IPS-18c (cell line): Measurements from ENCODE around the gene ZNF487.
"Not testable (repeated sequence)": the region's sequence is repeated elsewhere in the genome, so short reads cannot be mapped to it uniquely, and the experiment has no call there.

ENCODE experiments used
- H3K4me3 ChIP-seq: 2 replicates; pipeline ENCODE4 v1.7.0; 2013; ENCODE audit warnings: low read depth, mild to moderate bottlenecking, low read length, moderate library complexity; ENCODE audit not compliant: insufficient read depth
- H3K9me3 ChIP-seq: one replicate; pipeline ENCODE4 v1.6.1; 2013; ENCODE audit warnings: mild to moderate bottlenecking, low read length, moderate library complexity; ENCODE audit not compliant: control insufficient read depth, insufficient read depth

ZNF487 gene

DNA sequence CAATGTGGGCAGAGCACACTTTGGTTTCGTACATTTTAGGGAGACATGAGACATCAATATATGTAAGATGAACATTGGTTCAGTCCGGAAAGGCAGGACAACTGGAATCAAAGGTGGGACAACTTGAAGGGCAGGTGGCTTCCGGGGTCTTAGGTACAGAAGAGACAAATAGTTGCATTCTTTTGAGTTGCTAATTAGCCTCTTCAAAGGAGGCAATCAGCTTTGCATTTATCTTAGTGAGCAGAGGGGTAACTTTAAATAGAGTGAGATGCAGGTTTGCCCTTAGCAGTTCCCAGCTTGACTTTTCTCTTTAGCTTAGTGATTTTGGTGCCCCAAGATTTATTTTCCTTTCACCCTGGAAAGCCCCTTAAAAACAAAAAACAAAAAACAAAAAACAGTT is 21.3 kb downstream of the ZNF487 start:
- no peaks in the 10 kb centered on the region for H3K9me3 ChIP-seq
- no peak overlapping the region for H3K4me3 ChIP-seq

DNA sequence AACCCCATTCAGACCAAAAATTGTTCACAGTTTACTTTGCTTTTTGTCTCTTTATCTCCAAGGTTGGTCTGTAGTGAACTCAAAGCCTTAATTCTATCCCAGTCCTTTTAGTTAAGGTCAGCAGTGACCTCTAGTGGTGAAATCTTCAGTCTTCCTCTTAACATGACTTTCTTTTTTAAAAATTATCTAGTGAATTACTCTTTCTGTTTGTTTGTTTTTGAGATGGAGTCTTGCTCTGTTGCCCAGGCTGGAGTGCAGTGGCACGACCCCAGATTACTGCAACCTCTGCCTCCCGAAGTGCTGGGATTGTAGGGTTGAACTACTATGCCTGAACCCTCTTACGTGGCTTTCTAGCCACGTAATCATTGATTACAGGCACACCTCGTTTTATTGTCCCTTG is 25.0 kb downstream of the ZNF487 start:
- no peak overlapping the region for H3K4me3 ChIP-seq
- no peaks in the 10 kb centered on the region for H3K9me3 ChIP-seq

DNA sequence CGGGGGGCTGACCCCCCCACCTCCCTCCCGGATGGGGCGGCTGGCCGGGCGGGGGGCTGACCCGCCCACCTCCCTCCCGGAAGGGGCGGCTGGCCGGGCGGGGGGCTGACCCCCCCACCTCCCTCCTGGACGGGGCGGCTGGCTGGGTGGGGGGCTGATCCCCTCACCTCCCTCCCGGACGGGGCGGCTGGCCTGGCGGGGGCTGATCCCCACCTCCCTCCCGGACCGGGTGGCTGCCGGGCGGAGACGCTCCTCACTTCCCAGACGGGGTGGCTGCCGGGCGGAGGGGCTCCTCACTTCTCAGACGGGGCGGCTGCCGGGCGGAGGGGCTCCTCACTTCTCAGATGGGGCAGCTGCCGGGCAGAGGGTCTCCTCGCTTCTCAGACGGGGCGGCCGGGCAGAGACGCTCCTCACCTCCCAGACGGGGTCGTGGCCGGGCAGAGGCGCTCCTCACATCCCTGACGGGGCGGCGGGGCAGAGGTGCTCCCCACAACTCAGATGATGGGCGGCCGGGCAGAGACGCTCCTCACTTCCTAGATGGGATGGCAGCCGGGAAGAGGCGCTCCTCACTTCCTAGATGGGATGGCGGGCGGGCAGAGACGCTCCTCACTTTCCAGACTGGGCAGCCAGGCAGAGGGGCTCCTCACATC is 28.3 kb downstream of the ZNF487 start:
- H3K4me3 ChIP-seq, H3K9me3 ChIP-seq: not testable (repeated sequence)

DNA sequence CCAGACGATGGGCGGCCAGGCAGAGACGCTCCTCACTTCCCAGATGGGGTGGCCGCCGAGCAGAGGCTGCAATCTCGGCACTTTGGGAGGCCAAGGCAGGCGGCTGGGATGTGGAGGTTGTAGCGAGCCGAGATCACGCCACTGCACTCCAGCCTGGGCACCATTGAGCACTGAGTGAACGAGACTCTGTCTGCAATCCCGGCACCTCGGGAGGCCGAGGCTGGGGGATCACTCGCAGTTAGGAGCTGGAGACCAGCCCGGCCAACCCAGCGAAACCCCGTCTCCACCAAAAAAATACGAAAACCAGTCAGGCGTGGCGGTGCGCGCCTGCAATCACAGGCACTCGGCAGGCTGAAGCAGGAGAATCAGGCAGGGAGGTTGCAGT is 28.8 kb downstream of the ZNF487 start:
- not testable (repeated sequence) for H3K4me3 ChIP-seq, H3K9me3 ChIP-seq

DNA sequence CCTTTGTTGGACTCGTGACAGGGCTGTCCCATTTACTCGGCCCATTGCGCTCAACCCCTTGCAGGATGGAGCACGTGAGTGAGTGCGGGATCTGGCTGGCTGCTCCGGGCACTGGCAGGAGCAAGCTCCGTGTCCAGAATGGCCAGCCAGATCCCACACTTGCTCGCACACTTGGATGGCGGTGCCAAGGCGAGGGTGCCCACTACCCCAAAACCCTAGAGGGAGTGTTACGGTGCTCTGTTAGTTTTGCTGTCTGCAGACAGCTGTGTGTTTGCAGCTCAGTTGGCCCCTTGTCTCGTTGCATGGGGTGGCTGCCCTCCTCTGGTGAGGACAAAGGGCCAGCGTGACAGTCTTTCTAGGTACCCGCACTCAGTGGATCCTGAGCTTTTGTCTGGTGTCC is 34.2 kb downstream of the ZNF487 start:
- no peak overlapping the region for H3K4me3 ChIP-seq
- H3K9me3 ChIP-seq: no peaks in the 10 kb centered on the region

DNA sequence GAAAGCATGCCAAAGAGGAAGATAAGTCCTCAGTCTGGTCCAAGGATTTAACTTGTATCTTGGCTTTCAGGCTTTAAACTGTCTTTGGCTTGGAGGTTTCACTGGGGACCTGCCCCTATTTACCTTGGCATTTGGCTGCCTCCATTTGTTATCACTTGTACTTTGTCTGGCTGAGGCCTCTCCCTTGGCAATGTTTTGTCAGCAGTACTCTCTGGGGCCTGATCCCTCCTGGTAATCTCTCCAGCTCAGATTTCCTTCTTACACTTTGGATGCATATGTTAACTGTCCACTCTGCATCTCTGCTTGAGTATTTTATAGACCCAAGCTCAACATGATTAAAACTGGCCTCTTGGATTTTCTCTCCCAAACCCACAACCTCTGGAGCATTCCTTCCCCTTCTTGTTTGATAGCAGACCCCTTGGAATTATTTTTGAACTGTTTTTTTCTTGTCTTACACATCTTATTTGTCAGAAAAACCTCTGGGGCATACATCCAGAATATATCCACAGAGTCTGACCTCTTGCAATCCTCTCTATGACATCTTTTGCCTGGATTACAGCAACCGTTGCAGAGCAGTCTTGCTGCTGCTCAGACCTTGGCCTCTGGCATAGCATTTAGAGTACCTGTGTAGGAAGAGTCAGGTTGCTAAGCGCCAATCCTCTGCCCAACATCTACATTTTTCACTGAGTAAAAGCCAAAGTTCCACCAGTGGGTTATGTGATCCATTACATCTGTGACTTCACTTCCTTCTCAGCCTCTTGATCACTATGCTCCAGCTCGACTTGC is 35.2 kb downstream of the ZNF487 start:
- H3K4me3 ChIP-seq: no peak overlapping the region
- no peaks in the 10 kb centered on the region for H3K9me3 ChIP-seq

DNA sequence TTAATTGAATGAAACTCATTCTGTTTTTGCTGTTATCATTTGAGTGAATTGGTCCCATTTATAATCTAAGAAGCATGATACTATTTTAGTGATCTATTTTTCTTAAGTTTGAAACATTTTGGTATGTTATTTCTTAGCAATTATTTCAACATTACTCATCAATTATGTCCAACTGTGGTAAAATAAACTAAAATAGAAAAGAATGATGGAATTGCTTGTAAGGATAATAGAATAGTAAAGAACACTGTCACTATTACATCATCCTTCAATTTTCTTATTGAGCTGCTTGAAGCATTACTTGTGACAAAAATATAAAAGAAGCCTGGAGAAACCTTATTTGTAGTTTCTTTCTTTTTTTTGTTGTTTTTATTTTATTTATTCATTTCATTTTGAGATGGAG is 42.4 kb downstream of the ZNF487 start:
- Histone ChIP-seq H3K4me3 (no peak overlapping the region), H3K9me3 (peaks cover 4% of the 10 kb centered on the region)

DNA sequence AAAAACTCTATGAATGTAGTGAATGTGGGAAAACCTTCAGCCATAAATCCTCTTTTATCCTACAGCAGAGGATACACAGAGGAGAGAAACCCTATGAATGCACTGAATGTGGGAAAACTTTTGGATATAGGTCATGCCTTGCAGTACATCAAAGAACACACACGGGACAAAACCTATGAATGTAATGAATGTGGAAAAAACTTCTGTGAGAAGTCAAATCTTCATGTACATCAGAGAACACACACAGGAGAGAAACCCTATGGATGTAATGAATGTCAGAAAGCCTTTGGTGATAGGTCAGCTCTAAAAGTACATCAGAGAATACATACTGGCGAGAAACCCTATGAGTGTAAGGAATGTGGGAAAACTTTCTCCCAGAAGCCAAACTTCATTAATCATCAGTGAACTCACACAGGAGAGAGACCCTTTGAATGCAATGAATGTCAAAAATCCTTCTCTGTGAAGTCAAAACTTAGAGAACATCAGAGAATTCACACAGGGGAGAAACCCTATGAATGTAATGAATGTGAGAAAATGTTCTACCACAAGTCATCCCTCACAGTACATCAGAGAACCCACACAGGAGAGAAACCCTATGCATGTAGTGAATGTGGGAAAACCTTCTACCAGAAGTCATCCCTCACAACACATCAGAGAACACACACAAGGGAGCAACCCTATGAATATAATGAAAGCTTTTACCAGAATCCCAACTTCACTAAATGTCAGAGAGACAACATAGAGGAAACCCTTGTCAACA is 45.6 kb downstream of the ZNF487 start:
- Histone ChIP-seq H3K4me3 (no peak overlapping the region), H3K9me3 (peaks cover 4% of the 10 kb centered on the region)

DNA sequence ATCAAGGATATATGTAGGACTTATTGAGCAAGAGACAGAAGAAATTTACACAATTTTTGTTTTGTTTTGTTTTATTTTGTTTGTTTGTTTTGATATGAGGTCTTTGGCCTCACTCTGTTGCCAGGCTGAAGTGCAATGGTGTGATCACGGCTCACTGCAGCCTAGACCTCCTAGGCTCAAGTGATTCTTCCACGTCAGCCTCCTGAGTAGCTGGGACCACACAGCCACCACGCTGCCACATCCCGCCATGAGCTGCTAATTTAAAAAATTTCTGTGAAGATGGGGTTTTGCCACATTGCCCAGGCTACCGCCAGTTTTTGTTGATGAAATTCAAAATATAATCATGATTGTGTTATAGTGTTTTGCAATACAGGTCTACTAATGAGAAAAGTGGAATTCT is 54.9 kb downstream of the ZNF487 start:
- H3K4me3 ChIP-seq: no peak overlapping the region
- H3K9me3 ChIP-seq: no peaks in the 10 kb centered on the region

DNA sequence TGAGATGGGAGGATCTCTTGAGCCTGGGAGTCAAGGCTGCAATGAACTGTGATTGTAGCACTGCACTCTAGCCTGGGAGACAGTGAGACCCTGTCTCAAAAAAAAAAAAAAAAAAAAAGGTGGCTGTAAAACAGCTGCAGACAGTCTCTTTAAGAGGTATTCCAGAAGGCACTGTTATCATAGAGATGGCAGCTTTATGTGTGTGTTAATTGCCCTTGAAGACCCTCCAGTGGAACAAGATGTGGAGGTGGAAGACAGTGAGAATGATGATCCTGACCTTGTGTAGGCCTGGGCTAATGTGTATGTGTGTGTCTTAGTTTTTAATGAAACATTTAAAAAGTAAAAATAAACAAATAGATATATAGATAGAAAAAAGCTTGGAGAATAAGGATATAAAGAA is 66.0 kb downstream of the ZNF487 start:
- Histone ChIP-seq H3K4me3 (no peak overlapping the region), H3K9me3 (peaks cover 4% of the 10 kb centered on the region)

DNA sequence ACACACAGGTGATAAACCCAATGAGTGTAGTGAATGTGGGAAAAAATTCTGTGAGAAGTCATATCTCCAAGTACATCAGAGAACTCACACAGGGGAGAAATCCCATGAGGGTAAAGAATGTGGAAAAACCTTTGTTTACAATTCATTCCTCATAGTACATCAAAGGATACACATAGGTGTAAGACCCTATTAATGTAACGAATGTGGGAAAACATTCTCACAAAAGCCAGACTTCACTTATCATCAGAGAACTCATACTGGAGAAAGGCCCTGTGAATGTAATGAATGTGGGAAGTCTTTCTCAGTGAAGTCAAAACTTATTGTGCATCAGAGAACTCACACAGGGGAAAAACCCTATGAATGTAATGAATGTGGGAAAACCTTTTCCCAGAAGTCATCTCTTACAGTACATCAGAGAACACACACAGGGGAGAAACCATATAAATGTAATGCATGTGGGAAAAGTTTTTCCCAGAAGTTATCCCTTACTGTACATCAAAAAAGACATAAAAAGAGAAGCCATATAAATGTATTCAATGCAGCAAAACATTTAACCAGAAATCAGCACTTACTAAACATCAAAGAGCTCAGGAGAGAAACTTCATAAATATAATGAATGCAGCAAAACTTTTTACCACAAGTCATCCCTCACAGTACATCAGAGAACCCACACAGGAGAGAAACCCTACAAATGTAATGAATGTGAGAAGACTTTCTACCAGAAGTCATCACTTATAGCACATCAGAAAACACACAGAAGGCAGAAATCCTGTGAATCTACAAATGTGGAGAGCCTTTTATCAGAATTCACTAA is 87.7 kb downstream of the ZNF487 start:
- Histone ChIP-seq H3K9me3 (peaks cover 5% of the 10 kb centered on the region), H3K4me3 (no peak overlapping the region)
